HG03342 (cell line): ENCODE data around the gene CTBP2.
"Not testable (repeated sequence)": the region's sequence is repeated elsewhere in the genome, so short reads cannot be mapped to it uniquely, and the experiment has no call there.

Experiments
- ATAC-seq: cut with Tn5 transposase; IDR thresholded peaks from one replicate; pipeline ENCODE4 v1.9.1; 2021; ENCODE audit warnings: mild to moderate bottlenecking, moderate library complexity; ENCODE audit not compliant: unreplicated experiment

CTBP2 gene

GRCh38 chr10:125186431-125187170 is 26.2 kb upstream of the CTBP2 start:
- no peak for ATAC-seq

- ATAC-seq, result not testable (repeated sequence)
Observed at GRCh38 chr10:125179107-125179506, 18.7 kb upstream of the CTBP2 start.

DNA sequence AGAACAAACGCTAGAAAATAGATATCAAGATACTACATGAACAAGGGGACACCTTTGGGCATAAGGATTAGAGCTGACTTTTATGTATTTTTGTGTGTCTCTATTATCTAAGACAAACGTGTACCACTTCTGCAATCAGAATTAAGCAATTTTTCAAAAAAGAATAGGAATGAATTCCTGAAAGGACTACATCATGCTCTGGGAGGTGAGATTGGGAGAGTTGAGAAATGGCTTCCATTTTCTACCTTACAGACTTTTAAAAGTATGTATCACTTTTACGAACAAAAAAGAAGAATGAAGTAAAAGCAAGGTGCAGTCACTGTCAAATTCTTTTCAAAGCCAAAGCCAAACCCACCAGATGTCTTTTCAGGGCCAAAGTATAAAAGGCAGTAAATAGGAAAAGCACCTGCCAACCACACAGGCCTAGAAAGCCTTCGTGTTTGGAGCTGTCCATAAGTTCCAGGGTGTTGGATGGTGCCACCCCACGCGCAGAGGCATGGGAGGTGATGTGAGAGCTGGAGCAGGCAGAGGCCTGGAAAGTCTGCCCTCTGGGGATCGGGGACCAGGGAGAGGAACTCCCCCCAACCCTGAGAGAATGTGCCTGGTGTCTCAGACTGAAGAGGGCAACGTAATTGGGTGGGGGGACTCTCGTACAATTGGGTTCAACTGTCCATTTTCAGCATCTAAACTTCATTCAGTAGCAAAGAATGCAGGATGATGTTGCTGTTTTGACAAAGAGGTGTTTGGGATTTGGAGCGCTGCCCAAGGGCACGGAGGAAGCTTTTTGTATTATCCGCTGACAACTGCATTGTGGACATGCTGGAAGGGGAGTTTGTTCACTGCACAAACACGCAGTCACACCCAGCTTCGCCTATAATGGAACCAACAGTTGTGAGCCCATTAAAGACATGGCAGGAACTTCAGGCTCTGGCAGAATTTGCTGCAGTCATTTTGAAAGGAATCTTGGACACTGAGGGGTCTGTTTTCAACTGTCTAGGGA is 17.6 kb upstream of the CTBP2 start:
- no peak for ATAC-seq

GRCh38 chr10:125175807-125176206 is 15.4 kb upstream of the CTBP2 start:
- ATAC-seq, result no peak

GRCh38 chr10:125174360-125174759 is 14.0 kb upstream of the CTBP2 start:
- no peak for ATAC-seq

- no peak for ATAC-seq
Observed at GRCh38 chr10:125172694-125173093, 12.3 kb upstream of the CTBP2 start.

GRCh38 chr10:125171402-125172306 is 11.3 kb upstream of the CTBP2 start:
- no peak for ATAC-seq

DNA sequence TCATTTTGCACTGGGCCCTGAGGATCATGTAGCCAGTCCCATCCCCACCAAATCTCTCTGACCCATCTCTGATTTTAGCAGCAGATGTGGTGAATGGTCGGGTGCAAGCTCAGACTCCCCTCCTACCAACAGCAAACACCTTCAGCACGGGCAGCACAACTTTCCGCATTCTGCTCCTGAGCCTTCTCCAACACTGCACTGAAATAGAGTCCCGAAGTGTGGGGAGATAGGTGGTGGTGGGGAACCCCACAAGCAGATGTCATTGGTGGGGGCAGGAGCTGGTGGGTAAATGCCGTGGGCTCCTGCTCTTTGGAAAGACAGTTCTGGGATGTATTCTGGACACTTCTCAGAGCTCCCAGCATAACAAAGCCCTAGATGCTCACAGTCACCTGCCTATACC is 9.6 kb upstream of the CTBP2 start:
- no peak for ATAC-seq

DNA sequence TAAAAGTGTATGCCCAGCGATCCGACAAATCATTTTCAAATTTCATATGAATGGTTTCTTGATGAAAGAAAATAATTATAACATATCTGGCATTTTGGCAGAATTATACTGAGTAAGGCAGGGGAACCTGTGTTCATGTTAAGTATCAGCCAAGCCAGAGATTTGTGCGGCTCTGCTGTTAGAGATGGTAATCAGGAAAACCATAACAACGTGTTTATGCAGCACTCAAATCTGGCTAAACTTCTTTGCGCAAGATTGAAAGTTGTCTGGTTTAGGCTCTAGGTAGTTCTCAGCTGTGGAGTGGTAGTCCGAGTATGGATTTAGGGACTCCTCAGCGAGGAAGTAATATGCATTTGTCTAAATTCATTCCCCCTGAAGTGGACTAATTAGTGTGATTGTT is 8.9 kb upstream of the CTBP2 start:
- ATAC-seq, result no peak

DNA sequence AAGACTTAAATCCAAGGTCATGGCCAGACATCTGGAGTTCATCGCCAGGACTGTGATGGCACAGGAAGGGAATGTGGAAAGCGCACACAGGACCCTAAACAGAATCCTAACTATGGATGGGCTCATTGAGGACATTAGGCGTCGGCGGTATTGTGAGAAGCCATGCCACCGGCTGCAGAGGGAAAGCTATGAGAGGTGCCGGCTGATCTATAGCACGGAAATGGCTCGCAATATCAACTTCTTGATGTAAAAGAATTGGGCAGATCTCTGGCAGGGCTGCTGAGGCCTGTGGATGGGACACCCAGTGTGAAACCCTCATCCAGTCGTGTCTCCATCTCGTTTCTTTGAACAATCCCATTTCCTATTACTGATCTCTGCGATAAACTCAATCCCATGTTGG is 6.3 kb upstream of the CTBP2 start:
- no peak for ATAC-seq

- ATAC-seq, result no peak
Observed at GRCh38 chr10:125165584-125166573, 5.5 kb upstream of the CTBP2 start.

- no peak for ATAC-seq
Observed at GRCh38 chr10:125164421-125164820, 4.1 kb upstream of the CTBP2 start.

DNA sequence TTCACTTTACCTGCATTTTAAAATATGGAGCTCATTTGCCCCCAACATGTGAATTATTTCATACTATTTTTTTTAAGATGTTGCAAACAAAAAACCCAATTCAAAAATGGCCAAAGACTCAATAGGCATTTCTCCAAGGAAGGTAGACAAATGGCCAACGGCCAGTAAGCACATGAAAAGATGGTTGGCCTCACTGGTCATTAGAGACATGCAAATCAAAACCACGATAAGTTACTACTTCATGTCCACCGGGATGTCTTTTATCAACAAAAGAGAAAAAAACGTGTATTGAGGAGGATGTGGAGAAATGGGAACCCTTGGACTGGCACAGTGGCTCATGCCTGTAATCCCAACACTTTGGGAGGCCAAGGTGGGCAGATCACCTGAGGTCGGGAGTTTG is 3.4 kb upstream of the CTBP2 start:
- no peak for ATAC-seq

DNA sequence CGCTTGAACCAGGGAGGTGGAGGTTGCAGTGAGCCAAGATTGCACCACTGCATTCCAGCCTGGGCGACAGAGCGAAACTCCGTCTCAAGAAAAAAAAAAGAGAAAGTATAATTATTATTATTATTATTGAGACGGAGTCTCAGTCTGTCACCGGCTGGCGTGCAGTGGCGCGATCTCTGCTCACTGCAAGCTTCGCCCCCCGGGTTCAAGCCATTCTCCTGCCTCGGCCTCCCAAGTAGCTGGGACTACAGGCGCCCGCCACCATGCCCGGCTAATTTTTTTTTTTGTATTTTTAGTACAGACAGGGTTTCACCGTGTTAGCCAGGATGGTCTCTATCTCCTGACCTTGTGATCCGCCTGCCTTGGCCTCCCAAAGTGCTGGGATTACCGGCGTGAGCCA is 2.9 kb upstream of the CTBP2 start:
- not testable (repeated sequence) for ATAC-seq

DNA sequence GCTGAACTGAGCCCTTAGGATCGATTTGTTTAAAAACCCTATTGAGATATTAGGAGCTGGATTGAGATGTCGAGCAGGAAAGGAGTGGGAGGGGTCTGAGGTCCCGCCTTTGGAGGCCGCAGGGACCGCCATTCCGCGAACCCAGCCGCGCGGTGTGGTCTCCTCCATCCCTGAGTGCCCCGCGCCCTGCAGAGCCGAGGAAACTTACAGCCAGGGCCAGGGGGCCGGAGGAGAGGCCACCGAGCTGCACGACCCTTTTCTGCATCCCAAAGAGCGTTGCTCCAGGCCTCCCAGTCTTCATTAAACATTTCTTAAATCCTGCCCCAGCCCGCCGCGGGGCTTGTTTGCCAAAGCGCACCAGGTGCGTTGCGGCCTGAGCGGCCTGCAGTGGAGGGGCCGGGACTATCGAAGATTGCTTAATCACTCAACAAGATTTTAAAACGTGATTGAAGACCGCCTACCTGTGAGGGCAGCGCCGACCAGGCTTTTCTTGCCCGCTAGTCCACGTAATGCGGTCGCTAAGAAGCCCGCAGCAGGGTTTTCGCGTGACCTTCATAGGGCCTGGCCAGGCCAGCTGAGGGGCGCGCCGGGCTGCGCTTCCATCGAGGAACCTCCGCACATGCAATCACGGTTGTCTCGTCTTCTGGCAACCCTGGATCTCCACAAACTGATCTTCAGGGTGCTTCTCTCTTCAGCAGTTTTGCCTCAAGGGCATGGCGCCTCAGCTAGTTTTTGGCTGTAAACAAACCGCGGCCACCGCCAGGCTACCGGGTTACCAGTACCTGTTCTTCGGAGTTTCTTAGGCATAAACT is 2.0 kb upstream of the CTBP2 start:
- ATAC-seq, result no peak

DNA sequence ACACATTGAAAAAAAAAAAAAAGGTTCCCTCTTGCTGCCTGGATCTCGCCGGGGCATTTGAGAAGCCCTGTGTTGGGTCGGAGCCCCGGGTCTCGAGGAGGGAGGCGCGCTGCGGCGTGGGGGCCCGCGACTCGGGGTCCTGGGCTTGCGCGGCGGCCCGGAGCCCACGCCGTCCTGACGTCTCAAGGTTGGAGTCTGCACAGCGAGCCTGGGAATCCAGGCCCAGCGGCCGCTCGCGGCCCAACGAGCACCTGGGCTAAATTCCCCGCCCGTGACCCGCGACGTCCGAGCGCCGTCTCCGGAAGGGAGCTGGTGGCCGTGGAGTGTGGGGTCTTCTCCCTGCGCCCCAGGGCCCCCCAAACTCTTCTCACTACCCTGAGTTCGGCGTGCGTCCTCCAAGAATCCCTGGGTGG is 1.4 kb upstream of the CTBP2 start:
- no peak for ATAC-seq

- ATAC-seq, result no peak
Observed at GRCh38 chr10:125160856-125161706, 718 bp upstream of the CTBP2 start.

DNA sequence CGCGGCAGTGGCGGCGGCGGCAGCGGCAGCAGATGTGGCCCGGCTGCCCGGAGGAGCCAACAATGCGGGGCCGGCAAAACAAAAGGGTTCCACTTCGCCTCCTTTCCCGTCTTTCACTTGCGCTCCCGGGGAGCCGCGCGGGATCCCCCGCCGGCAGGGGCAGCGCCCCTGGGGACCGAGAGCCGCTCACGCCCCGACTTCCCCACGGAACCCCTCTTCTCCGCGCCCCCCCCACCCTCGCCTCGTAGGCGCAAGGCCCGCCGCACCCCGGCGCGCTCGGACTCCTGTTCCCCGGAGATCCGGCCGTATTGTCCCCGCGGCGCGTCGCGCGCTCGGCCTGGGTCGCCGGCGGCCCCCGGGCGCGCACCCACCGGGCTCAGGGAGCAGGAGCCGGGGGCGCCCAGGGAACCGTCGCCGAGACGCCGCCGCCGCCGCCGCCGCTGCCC is 854 bp downstream of the CTBP2 start:
- ATAC-seq, result no peak
